GM10266 (cell line): ENCODE data around the gene DTL.
"Not testable (repeated sequence)": the region's sequence is repeated elsewhere in the genome, so short reads cannot be mapped to it uniquely, and the experiment has no call there.

Source experiments
- DNase-seq: peaks from one replicate; pipeline ENCODE4 v3.0.0; 2012; ENCODE audit errors: extremely low spot score
- TF ChIP-seq, protein P1 (sequence below): IDR thresholded peaks from 2 replicates; pipeline ENCODE4 v1.5.1; 2012; ENCODE audit warnings: mild to moderate bottlenecking, low read depth; ENCODE audit not compliant: control insufficient read depth, insufficient read depth; ENCODE audit errors: missing control alignments

The DTL gene

GRCh38 chr1:212021563-212021962 lies 14.0 kb upstream of the DTL start:
- TF ChIP-seq, protein P1, sequence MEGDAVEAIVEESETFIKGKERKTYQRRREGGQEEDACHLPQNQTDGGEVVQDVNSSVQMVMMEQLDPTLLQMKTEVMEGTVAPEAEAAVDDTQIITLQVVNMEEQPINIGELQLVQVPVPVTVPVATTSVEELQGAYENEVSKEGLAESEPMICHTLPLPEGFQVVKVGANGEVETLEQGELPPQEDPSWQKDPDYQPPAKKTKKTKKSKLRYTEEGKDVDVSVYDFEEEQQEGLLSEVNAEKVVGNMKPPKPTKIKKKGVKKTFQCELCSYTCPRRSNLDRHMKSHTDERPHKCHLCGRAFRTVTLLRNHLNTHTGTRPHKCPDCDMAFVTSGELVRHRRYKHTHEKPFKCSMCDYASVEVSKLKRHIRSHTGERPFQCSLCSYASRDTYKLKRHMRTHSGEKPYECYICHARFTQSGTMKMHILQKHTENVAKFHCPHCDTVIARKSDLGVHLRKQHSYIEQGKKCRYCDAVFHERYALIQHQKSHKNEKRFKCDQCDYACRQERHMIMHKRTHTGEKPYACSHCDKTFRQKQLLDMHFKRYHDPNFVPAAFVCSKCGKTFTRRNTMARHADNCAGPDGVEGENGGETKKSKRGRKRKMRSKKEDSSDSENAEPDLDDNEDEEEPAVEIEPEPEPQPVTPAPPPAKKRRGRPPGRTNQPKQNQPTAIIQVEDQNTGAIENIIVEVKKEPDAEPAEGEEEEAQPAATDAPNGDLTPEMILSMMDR, result no peak
- no peak for DNase-seq

DNA sequence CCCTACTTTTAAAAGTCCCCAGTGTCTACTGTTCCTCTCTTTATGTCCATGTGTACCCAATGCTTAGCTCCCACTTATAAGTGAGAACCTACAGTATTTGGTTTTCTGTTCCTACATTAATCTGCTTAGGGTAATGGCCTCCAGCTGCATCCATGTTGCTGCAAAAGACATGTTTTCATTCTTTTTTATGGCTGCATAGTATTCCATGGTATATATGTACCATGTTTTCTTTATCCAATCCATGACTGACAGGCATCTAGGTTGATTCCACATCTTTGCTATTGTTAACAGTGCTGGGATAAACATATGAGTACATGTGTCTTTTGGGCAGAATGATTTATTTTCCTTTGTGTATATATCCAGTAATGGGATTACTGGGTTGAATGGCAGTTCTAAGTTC lies 12.6 kb upstream of the DTL start:
- DNase-seq, result not testable (repeated sequence)

DNA sequence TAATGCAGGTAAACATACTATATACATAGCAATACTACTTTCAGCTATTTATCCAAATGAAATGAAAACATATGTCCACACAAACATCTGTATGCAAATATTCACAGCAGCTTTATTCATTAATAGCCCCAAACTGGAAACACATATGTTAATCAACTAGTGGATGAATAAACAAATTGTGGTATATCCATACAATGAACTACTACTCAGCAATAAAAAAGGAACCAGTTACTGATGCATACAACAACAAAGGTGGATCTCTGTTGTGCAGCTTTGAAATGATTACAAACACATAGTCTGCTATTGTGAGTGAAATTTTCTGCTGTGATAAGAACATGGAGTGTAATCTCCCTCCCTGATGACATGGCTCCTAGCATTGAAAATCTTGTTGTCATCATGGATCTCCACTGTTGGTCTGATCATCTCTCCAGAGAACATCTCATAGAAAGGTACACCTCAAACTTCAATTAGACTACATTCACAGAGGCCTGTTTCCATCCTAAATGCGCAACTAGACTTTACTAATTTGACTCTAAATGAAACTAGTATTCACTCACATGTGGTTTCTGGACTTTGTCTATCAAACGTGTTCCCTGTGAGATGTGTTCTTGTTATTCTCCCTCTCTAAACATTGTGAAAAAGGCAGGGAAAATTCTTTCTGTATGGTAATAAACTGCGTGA lies 10.9 kb upstream of the DTL start:
- DNase-seq, result no peak
- TF ChIP-seq, protein P1, result no peak

DNA sequence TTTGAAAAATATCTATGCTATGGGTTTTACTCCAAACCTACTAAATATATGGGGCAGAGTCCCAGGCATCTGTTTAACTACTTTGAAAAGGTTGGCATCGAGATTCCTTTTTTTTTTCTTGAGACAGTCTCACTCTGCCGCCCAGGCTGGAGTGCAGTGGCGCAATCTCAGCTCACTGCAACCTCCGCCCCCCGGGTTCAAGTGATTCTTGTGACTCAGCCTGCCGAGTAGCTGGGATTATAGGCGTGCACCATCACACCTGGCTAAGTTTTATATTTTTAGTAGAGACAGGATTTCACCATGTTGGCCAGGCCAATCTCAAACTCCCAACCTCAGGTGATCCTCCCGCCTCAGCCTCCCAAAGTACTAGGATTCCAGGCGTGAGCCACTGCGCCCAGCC lies 7.8 kb upstream of the DTL start:
- DNase-seq, result not testable (repeated sequence)

DNA sequence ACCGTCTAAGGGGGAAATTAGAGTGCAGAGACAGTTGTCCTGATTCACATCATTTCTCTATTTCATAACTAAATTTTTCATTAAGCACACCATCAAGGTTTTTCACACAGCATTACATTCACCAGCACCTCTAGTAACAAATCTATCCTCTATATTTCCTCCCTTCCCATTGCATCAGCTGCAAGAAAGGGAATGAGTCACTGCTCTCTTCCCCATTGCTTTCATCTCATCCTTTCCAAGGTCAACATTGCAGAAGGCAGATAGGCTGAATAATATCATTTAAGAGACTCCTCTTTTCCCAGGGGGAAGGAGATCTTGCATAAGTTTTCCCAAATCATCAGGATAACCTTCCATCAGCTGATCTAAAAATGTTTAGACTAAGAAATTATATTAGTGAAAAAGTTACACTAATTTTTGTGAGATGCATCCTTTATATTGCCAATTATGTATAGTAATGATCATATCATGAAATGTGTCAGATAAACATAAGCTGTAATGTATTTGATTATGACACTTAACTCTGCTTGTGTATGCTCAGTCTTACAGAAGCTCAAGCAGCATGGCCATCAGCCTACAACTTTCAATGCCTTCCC lies 4.5 kb upstream of the DTL start:
- TF ChIP-seq, protein P1, result no peak

GRCh38 chr1:212034516-212035122 lies 929 bp upstream of the DTL start:
- TF ChIP-seq, protein P1, result no peak
- DNase-seq, result no peak

More for the DNA sequence above, 4.5 kb upstream of the DTL start:
- DNase-seq, result no peak

- no peak for DNase-seq
- TF ChIP-seq, protein P1, result no peak
Measured at GRCh38 chr1:212035835-212036605, 472 bp downstream of the DTL start.

- TF ChIP-seq, protein P1, result no peak
- no peak for DNase-seq
Measured at GRCh38 chr1:212037900-212038299, 2.4 kb downstream of the DTL start.
